NAMALWA (cell line): ENCODE results near the gene SNAP47.

Source experiments
- DNase-seq: peaks from one replicate; pipeline ENCODE4 v3.0.0-alpha.2; 2015; ENCODE audit warnings: low spot score

The SNAP47 gene

GRCh38 chr1:227798078-227798802, 63.0 kb downstream of the SNAP47 start:
- DNase-seq = no peak

- DNase-seq = no peak
Measured at GRCh38 chr1:227799756-227800155, 64.5 kb downstream of the SNAP47 start.

- DNase-seq = no peak
Measured at GRCh38 chr1:227803933-227804332, 68.7 kb downstream of the SNAP47 start.

GRCh38 chr1:227805606-227806197, 70.5 kb downstream of the SNAP47 start:
- no peak for DNase-seq

GRCh38 chr1:227808566-227808965, 73.3 kb downstream of the SNAP47 start:
- DNase-seq = no peak

GRCh38 chr1:227809026-227809425, 73.8 kb downstream of the SNAP47 start:
- DNase-seq = no peak

GRCh38 chr1:227813962-227814361, 78.7 kb downstream of the SNAP47 start:
- DNase-seq = no peak

- DNase-seq = no peak
Measured at GRCh38 chr1:227815468-227816409, 80.5 kb downstream of the SNAP47 start, which contains the start of gene PRSS38. PRSS38 (plus strand) TSS chr1:227815675; CDS start chr1:227815717, 42 bp downstream.

- no peak for DNase-seq
Measured at GRCh38 chr1:227816750-227817446, 81.7 kb downstream of the SNAP47 start.

GRCh38 chr1:227823537-227823936, 88.3 kb downstream of the SNAP47 start:
- DNase-seq = no peak

- no peak for DNase-seq
Measured at GRCh38 chr1:227824204-227824603, 89.0 kb downstream of the SNAP47 start.

- DNase-seq = no peak
Measured at GRCh38 chr1:227828786-227829185, 93.6 kb downstream of the SNAP47 start.
